Right lobe of liver (tissue), 6 donors: ENCODE data around the gene ZNF547. TPM values are rescaled to one million over a fixed set of nuclear protein-coding genes. Genes with fewer than 3 reads are reported as not detected.

Source experiments
- ATAC-seq, 4 donors: fragments of 200-7000 bp; cut with Tn5 transposase; one replicate each; pipeline ENCODE4 v1.9.1; 2020; ENCODE audit warnings: mild to moderate bottlenecking in 4 of 4, moderate library complexity in 4 of 4
- DNase-seq, 3 donors: peaks; one replicate each; pipeline ENCODE4 v3.0.0-alpha.2; 2020
- H3K27ac ChIP-seq, 3 donors: fragments of 200-600 bp; one replicate each; pipeline ENCODE4 v1.8.0; 2022
- H3K27me3 ChIP-seq, 2 donors: fragments of 200-600 bp; one replicate each; pipeline ENCODE4 v1.8.0; 2022
- H3K36me3 ChIP-seq, 4 donors: fragments of 200-600 bp; sonication (generic) in 1 of 4; one replicate each; pipeline versions ENCODE4 v1.5.1 to v1.8.0; 2017 to 2022; ENCODE audit warnings: control low read depth in 1 of 4
- H3K4me1 ChIP-seq, 4 donors: fragments of 200-600 bp; sonication (generic) in 1 of 4; one replicate each; pipeline versions ENCODE4 v1.5.1 to v1.8.0; 2017 to 2022; ENCODE audit warnings: control low read depth in 1 of 4
- H3K4me3 ChIP-seq, 3 donors: fragments of 200-600 bp; one replicate each; pipeline ENCODE4 v1.8.0; 2022
- H3K9me3 ChIP-seq, 4 donors: fragments of 200-600 bp; sonication (generic) in 1 of 4; one replicate each; pipeline versions ENCODE4 v1.5.1 to v1.8.0; 2017 to 2022; ENCODE audit warnings: control low read depth in 1 of 4
- POLR2A ChIP-seq: fragments of 450-650 bp; IDR thresholded peaks from one replicate; pipeline ENCODE4 v1.6.1; 2017; ENCODE audit warnings: antibody characterized with exemption, mild to moderate bottlenecking
- WGBS: methylation state at CpG from one replicate; pipeline ENCODE4 v1.1.6; 2018; ENCODE audit warnings: low coverage, low lambda C conversion rate; ENCODE audit not compliant: insufficient coverage; ENCODE audit errors: missing lambda C conversion rate; 5-methylcytosine and 5-hydroxymethylcytosine counted together
- intact Hi-C, 2 donors: fragments of 100-400 bp; cut with DNase I; formaldehyde crosslinking; loops; one replicate each; pipeline versions ENCODE4 v1.11.2 to v1.14.1; 2022
- total RNA-seq, 6 experiments: library from RNA; depleted of rRNA in 2 of 6; stranded (reverse); fragments of >200 nt in 2 of 6; fragmentation: NEBNext Ultra II Directional in 3 of 6; extraction: Animal tissue kit (Norgen Biotek cat#: 25700) in 3 of 6; gene quantifications; one replicate each; pipeline versions ENCODE4 v1.1.0 to v1.2.4, GENCODE V29; 2016 to 2023
- TF ChIP-seq, protein P1 (sequence below), 4 donors: fragments of 200-600 bp in 3 of 4; fragments of 450-650 bp in 1 of 4; IDR thresholded peaks; one replicate each; pipeline versions ENCODE4 v1.5.1 to v1.8.0; 2016 to 2022; ENCODE audit warnings: antibody characterized with exemption in 4 of 4, mild to moderate bottlenecking in 2 of 4
- donor health status: DM: no; HTN: yes; CAD: no.
- donor health status: DM: no; HTN: no; CAD: no.
- donor health status: DM: no; HTN: no; CAD: no.
- donor health status: DM: no; HTN: yes; CAD: no.
- donor health status: DM: no; HTN: yes; CAD: no.

ZNF547 gene
- total RNA-seq, 6 experiments from 2014 or later = 0.31 to 1.6 (median 0.93) TPM

DNA sequence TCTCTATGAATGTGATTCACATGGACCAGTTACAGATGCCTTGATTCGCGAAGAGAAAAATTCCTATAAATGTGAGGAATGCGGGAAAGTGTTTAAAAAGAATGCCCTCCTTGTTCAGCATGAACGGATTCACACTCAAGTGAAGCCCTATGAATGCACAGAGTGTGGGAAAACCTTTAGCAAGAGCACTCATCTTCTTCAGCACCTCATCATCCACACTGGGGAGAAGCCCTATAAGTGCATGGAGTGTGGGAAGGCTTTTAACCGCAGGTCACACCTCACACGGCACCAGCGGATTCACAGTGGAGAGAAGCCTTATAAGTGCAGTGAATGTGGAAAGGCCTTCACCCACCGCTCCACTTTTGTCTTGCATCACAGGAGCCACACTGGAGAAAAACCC lies 35.4 kb upstream of the ZNF547 start:
- WGBS = 94% methylated on average over 5 of the region's 8 CpGs
- ATAC-seq = no peak
- DNase-seq = no peak
- Histone ChIP-seq H3K9me3 (peaks cover 0 to 10% (median 0%) of the 10 kb centered on the region in 4 donors), H3K4me3 (no peak overlapping the region), H3K27ac (no peak overlapping the region), H3K27me3 (no peaks in the 10 kb centered on the region), H3K4me1 (no peaks in the 10 kb centered on the region), H3K36me3 (peaks cover 0 to 56% (median 32%) of the 10 kb centered on the region in 4 donors)
- intact Hi-C loops = no loop called here
- TF ChIP-seq, protein P1, sequence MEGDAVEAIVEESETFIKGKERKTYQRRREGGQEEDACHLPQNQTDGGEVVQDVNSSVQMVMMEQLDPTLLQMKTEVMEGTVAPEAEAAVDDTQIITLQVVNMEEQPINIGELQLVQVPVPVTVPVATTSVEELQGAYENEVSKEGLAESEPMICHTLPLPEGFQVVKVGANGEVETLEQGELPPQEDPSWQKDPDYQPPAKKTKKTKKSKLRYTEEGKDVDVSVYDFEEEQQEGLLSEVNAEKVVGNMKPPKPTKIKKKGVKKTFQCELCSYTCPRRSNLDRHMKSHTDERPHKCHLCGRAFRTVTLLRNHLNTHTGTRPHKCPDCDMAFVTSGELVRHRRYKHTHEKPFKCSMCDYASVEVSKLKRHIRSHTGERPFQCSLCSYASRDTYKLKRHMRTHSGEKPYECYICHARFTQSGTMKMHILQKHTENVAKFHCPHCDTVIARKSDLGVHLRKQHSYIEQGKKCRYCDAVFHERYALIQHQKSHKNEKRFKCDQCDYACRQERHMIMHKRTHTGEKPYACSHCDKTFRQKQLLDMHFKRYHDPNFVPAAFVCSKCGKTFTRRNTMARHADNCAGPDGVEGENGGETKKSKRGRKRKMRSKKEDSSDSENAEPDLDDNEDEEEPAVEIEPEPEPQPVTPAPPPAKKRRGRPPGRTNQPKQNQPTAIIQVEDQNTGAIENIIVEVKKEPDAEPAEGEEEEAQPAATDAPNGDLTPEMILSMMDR (IDR thresholded peaks at IDR 0.05) = no peak
- no peak for TF ChIP-seq POLR2A

DNA sequence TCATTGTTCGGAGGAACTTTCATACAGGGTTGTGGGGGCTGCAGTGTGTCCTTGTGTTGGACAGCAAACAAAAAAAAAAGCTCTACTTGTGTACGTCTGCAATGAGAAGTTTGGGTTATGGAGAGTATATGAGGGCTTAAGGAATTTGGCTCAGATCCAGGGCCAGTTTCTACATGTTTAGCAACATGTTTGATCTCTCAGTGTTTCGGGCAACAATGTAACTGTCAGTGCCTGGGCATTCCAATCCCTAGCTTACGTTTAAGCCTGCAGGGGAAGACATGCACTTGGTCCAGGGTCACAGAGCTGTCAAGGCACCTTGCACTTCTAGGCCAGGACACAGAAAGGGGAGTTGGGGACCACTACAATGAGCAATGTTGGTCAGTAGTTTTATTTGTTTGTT lies 29.2 kb upstream of the ZNF547 start:
- H3K4me1 ChIP-seq = no peaks in the 10 kb centered on the region
- peaks cover 0 to 6% (median 0%) of the 10 kb centered on the region in 4 donors for H3K9me3 ChIP-seq
- TF ChIP-seq, protein P1 (IDR thresholded peaks at IDR 0.05) = no peak
- no peak for TF ChIP-seq POLR2A
- intact Hi-C loops = no loop called here
- no peaks in the 10 kb centered on the region for H3K36me3 ChIP-seq
- H3K4me3 ChIP-seq = no peak overlapping the region
- H3K27me3 ChIP-seq = no peaks in the 10 kb centered on the region
- no peak overlapping the region for H3K27ac ChIP-seq
- WGBS = 84% methylated on average over 4 of the region's 4 CpGs
- no peak for ATAC-seq
- DNase-seq = no peak

DNA sequence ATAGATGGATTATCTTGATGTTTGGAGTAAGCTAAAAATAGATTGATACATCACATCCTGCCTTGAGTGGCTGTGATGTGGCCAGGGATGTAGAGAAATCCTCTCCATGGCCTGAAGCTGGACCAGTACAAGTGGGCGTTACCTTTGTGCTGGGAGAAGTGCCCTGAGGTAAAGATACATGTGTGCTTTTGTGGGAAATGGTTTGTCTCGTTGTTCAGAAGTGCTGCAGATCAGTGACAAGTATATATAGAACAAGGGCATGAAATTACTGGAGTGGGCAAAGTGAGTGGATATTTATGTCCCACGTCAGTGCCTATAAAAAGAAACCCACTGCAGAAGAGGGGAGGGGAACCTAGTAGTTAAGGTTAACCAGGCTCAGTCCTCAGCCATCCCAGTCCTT lies 24.5 kb upstream of the ZNF547 start:
- intact Hi-C loops = no loop called here
- 57% methylated on average over 3 of the region's 3 CpGs for WGBS
- ATAC-seq = no peak

DNA sequence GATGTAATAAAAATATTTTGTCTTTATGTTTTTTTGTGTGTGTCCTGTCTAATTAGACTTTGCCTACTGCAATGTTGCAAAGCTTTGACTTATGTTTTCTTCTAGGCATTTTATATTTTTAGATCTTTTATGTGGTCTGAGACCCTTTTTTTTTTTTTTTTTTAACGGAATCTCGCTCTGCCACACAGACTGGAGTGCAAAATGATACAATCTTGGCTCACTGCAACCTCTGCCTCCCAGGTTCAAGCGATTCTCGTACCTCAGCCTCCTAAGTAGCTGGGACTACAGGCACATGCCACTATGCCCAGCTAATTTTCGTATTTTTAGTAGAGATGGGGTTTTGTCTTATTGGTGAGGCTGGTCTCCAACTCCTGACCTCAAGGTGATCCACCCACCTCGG lies 20.8 kb upstream of the ZNF547 start:
- H3K27ac ChIP-seq = no peak overlapping the region
- DNase-seq (no peak), ATAC-seq (no peak)
- H3K9me3 ChIP-seq = no peaks in the 10 kb centered on the region
- no peaks in the 10 kb centered on the region for H3K4me1 ChIP-seq
- intact Hi-C loops = no loop called here
- no peak overlapping the region for H3K4me3 ChIP-seq
- no peak for TF ChIP-seq POLR2A
- TF ChIP-seq, protein P1 (IDR thresholded peaks at IDR 0.05) = no peak
- 52% methylated on average over 6 of the region's 6 CpGs for WGBS
- no peaks in the 10 kb centered on the region for H3K36me3 ChIP-seq
- no peaks in the 10 kb centered on the region for H3K27me3 ChIP-seq

More for the DNA sequence above, 24.5 kb upstream of the ZNF547 start:
- H3K4me3 ChIP-seq = no peak overlapping the region
- TF ChIP-seq POLR2A = no peak
- TF ChIP-seq, protein P1 (IDR thresholded peaks at IDR 0.05) = no peak
- H3K36me3 ChIP-seq = no peaks in the 10 kb centered on the region
- no peaks in the 10 kb centered on the region for H3K27me3 ChIP-seq
- H3K27ac ChIP-seq = no peak overlapping the region
- H3K9me3 ChIP-seq = no peaks in the 10 kb centered on the region
- no peak for DNase-seq
- H3K4me1 ChIP-seq = no peaks in the 10 kb centered on the region

DNA sequence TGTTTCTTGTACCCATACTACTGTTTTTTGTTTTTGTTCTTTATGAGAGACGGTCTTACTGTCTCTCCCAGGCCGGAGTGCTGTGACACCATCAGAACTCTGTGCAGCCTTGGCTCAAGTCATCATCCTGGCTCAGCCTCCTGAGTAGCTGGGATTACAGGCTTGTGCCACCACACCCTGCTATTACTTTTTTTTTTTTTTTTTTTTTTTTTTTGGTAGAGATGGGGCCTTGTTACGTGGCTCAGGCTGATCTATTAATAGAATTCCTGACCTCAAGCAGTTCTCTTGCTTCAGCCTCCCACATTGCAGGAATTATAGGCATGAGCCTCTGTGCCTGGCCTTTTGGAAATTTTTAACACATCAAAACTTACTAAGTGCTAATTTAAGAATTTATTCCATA lies 15.2 kb upstream of the ZNF547 start:
- no peak for ATAC-seq
- 72% methylated on average over 3 of the region's 3 CpGs for WGBS
- TF ChIP-seq, protein P1 (IDR thresholded peaks at IDR 0.05) = no peak
- TF ChIP-seq POLR2A = no peak

More for the DNA sequence above, 15.2 kb upstream of the ZNF547 start:
- no peak for DNase-seq
- Histone ChIP-seq H3K36me3 (no peaks in the 10 kb centered on the region), H3K27ac (no peak overlapping the region), H3K4me1 (peaks cover 0 to 8% (median 3%) of the 10 kb centered on the region in 4 donors), H3K9me3 (no peaks in the 10 kb centered on the region), H3K4me3 (no peak overlapping the region), H3K27me3 (no peaks in the 10 kb centered on the region)
- intact Hi-C loops = no loop called here
